GM12892 (cell line): ENCODE data around the gene PLSCR3.

Experiments used
- DNase-seq: peaks from one replicate; pipeline ENCODE4 v3.0.0; 2011; ENCODE audit not compliant: insufficient read length
- FAIRE-seq: peaks from 2 replicates; lab custom pipeline; 2011; peaks lifted over from hg19 to GRCh38; lab: Jason Lieb, UNC
- POLR2A ChIP-seq: IDR thresholded peaks from 2 replicates; pipeline ENCODE4 v1.6.1; 2011; ENCODE audit warnings: low read depth, low read length, control low read depth
- POLR2AphosphoS5 ChIP-seq: IDR thresholded peaks from 2 replicates; pipeline ENCODE4 v1.6.1; 2011; ENCODE audit warnings: low read depth, low read length, control low read depth
- TAF1 ChIP-seq: IDR thresholded peaks from 2 replicates; pipeline ENCODE4 v1.6.1; 2011; ENCODE audit warnings: low read depth, mild to moderate bottlenecking, control low read depth, low read length, borderline replicate concordance

The PLSCR3 gene

GRCh38 chr17:7408252-7408727, 14.0 kb upstream of the PLSCR3 start:
- TF ChIP-seq POLR2AphosphoS5 (no peak), POLR2A (no peak), TAF1 (no peak)
- DNase-seq, result no peak
- no peak for FAIRE-seq

GRCh38 chr17:7407485-7408251, 13.3 kb upstream of the PLSCR3 start, which contains the start of gene NLGN2:
TSS of gene NLGN2 (plus strand) at chr17:7407845. CDS start at chr17:7408256, 411 bp downstream.
- TF ChIP-seq POLR2A (no peak), POLR2AphosphoS5 (no peak), TAF1 (no peak)
- no peak for FAIRE-seq
- DNase-seq, result no peak

GRCh38 chr17:7407082-7407481, 12.8 kb upstream of the PLSCR3 start:
- no peak for TF ChIP-seq POLR2AphosphoS5
- TF ChIP-seq TAF1, result no peak
- no peak for TF ChIP-seq POLR2A
- no peak for FAIRE-seq
- no peak for DNase-seq

- no peak for DNase-seq
- TF ChIP-seq TAF1, result no peak
- no peak for TF ChIP-seq POLR2A
- TF ChIP-seq POLR2AphosphoS5, result no peak
- no peak for FAIRE-seq
Measured at GRCh38 chr17:7406235-7406825, 12.0 kb upstream of the PLSCR3 start.

GRCh38 chr17:7405350-7406234, 11.3 kb upstream of the PLSCR3 start:
- no peak for FAIRE-seq

GRCh38 chr17:7404737-7405349, 10.5 kb upstream of the PLSCR3 start:
- no peak for FAIRE-seq
- TF ChIP-seq POLR2AphosphoS5 (no peak), POLR2A (no peak), TAF1 (no peak)
- peak; percentile 54 for DNase-seq

More at GRCh38 chr17:7405350-7406234, 11.3 kb upstream of the PLSCR3 start:
- DNase-seq, result no peak
- TF ChIP-seq TAF1 (no peak), POLR2AphosphoS5 (no peak), POLR2A (no peak)

- FAIRE-seq (peak; percentile 99), DNase-seq (peak; percentile 95)
- TF ChIP-seq TAF1, result peak; percentile 82
- TF ChIP-seq POLR2AphosphoS5, result peak; percentile 91
- peak; percentile 94 for TF ChIP-seq POLR2A
Measured at GRCh38 chr17:7403977-7404736, 9.8 kb upstream of the PLSCR3 start, which contains the start of gene TMEM256. TSS of gene TMEM256 (minus strand) at chr17:7404097. CDS start at chr17:7404084, 13 bp downstream.

GRCh38 chr17:7403727-7403976, 9.3 kb upstream of the PLSCR3 start:
- DNase-seq (no peak), FAIRE-seq (no peak)
- no peak for TF ChIP-seq POLR2A
- TF ChIP-seq TAF1, result no peak
- TF ChIP-seq POLR2AphosphoS5, result no peak

- TF ChIP-seq TAF1 (no peak), POLR2AphosphoS5 (no peak), POLR2A (no peak)
- no peak for DNase-seq
- FAIRE-seq, result peak; percentile 66
Measured at GRCh38 chr17:7403043-7403726, 8.9 kb upstream of the PLSCR3 start.

GRCh38 chr17:7398612-7399011, 4.3 kb upstream of the PLSCR3 start:
- TF ChIP-seq POLR2AphosphoS5 (no peak), POLR2A (no peak), TAF1 (no peak)
- no peak for FAIRE-seq
- no peak for DNase-seq
